Nephron progenitor cell (in vitro differentiated cells): ENCODE data around the gene RNH1.
"Not testable (repeated sequence)": the region's sequence is repeated elsewhere in the genome, so short reads cannot be mapped to it uniquely, and the experiment has no call there.

Source experiments
- DNase-seq: peaks from one replicate; pipeline ENCODE4 v3.0.0; 2021
- H3K27ac Mint-ChIP-seq: 2 replicates; pipeline ENCODE4 v1.8.0; 2021; ENCODE audit warnings: mild to moderate bottlenecking, moderate library complexity, mixed read lengths
- H3K27me3 Mint-ChIP-seq: 2 replicates; pipeline ENCODE4 v1.8.0; 2021; ENCODE audit warnings: mild to moderate bottlenecking, low read depth, mixed read lengths; ENCODE audit not compliant: poor library complexity
- H3K36me3 Mint-ChIP-seq: 2 replicates; pipeline ENCODE4 v1.8.0; 2021; ENCODE audit warnings: low read depth, mixed read lengths
- H3K4me1 Mint-ChIP-seq: 2 replicates; pipeline ENCODE4 v1.8.0; 2021; ENCODE audit warnings: mixed read lengths
- H3K4me3 Mint-ChIP-seq: 2 replicates; pipeline ENCODE4 v1.8.0; 2021; ENCODE audit warnings: mild to moderate bottlenecking, moderate library complexity, mixed read lengths
- H3K9me3 Mint-ChIP-seq: 2 replicates; pipeline ENCODE4 v1.8.0; 2021; ENCODE audit warnings: mild to moderate bottlenecking, moderate library complexity, mixed read lengths
- CTCF ChIP-seq: fragments of 200-600 bp; sonication (generic); IDR thresholded peaks from 2 replicates; pipeline ENCODE4 v1.5.0; 2021; ENCODE audit warnings: antibody characterized with exemption

Gene RNH1

GRCh38 chr11:526192-526591 lies 19.1 kb upstream of the RNH1 start:
- H3K36me3 Mint-ChIP-seq: peaks cover 6% of the 10 kb centered on the region
- no peak for DNase-seq
- H3K27ac Mint-ChIP-seq: no peak overlapping the region
- peaks cover 7% of the 10 kb centered on the region for H3K27me3 Mint-ChIP-seq
- H3K9me3 Mint-ChIP-seq: peaks cover 20% of the 10 kb centered on the region
- no peak for TF ChIP-seq CTCF
- peaks cover 9% of the 10 kb centered on the region for H3K4me1 Mint-ChIP-seq
- H3K4me3 Mint-ChIP-seq: no peak overlapping the region

GRCh38 chr11:521177-521688 lies 14.2 kb upstream of the RNH1 start:
- H3K4me1 Mint-ChIP-seq: no peaks in the 10 kb centered on the region
- H3K36me3 Mint-ChIP-seq: peaks cover 30% of the 10 kb centered on the region

GRCh38 chr11:520428-521176 lies 13.6 kb upstream of the RNH1 start:
- H3K27ac Mint-ChIP-seq: no peak overlapping the region
- H3K36me3 Mint-ChIP-seq: peaks cover 36% of the 10 kb centered on the region
- TF ChIP-seq CTCF: no peak
- H3K4me3 Mint-ChIP-seq: no peak overlapping the region
- H3K27me3 Mint-ChIP-seq: peaks cover 13% of the 10 kb centered on the region
- DNase-seq: no peak
- no peaks in the 10 kb centered on the region for H3K4me1 Mint-ChIP-seq
- peaks cover 58% of the 10 kb centered on the region for H3K9me3 Mint-ChIP-seq

More at GRCh38 chr11:521177-521688, 14.2 kb upstream of the RNH1 start:
- TF ChIP-seq CTCF: no peak
- Mint-ChIP-seq H3K9me3 (peaks cover 53% of the 10 kb centered on the region), H3K27me3 (peaks cover 11% of the 10 kb centered on the region), H3K4me3 (no peak overlapping the region), H3K27ac (no peak overlapping the region)
- DNase-seq: no peak

GRCh38 chr11:518463-519202 lies 11.6 kb upstream of the RNH1 start:
- peak; percentile 87 for TF ChIP-seq CTCF
- Mint-ChIP-seq H3K36me3 (peaks cover 47% of the 10 kb centered on the region), H3K27me3 (peaks cover 11% of the 10 kb centered on the region), H3K4me3 (no peak overlapping the region), H3K9me3 (peaks cover 54% of the 10 kb centered on the region), H3K27ac (no peak overlapping the region), H3K4me1 (no peaks in the 10 kb centered on the region)
- DNase-seq: peak; percentile 82

GRCh38 chr11:516918-517685 lies 10.1 kb upstream of the RNH1 start:
- H3K27me3 Mint-ChIP-seq, DNase-seq, H3K27ac Mint-ChIP-seq, H3K4me1 Mint-ChIP-seq, H3K4me3 Mint-ChIP-seq: not testable (repeated sequence)
- Mint-ChIP-seq H3K36me3 (peaks cover 60% of the 10 kb centered on the region), H3K9me3 (peaks cover 49% of the 10 kb centered on the region)

GRCh38 chr11:516400-516799 lies 9.4 kb upstream of the RNH1 start:
- TF ChIP-seq CTCF: no peak
- DNase-seq: no peak
- Mint-ChIP-seq H3K27me3 (peaks cover 6% of the 10 kb centered on the region), H3K27ac (no peak overlapping the region), H3K9me3 (peaks cover 45% of the 10 kb centered on the region), H3K4me1 (no peaks in the 10 kb centered on the region), H3K36me3 (peaks cover 65% of the 10 kb centered on the region), H3K4me3 (no peak overlapping the region)
